Heart right ventricle (tissue), 16 donors: ENCODE measurements around the gene FBXO9. TPM values are rescaled to one million over a fixed set of nuclear protein-coding genes. Genes with fewer than 3 reads are reported as not detected.

Experiments used
- ATAC-seq, 8 donors: fragments of 200-7000 bp; cut with Tn5 transposase; one replicate each; pipeline ENCODE4 v1.9.1; 2020; ENCODE audit warnings: mild to moderate bottlenecking in 8 of 8, moderate library complexity in 8 of 8, moderate number of reproducible peaks in 1 of 8
- DNase-seq, 2 donors: peaks; one replicate each; pipeline ENCODE4 v3.0.0-alpha.2; 2020
- H3K27ac ChIP-seq, 10 donors: fragments of 200-600 bp; sonication (generic) in 2 of 10; one replicate each; pipeline versions ENCODE4 v1.5.0 to v1.8.0; 2020 to 2022; ENCODE audit warnings: mild to moderate bottlenecking in 3 of 10
- H3K27me3 ChIP-seq, 7 donors: fragments of 200-600 bp; one replicate each; pipeline ENCODE4 v1.8.0; 2021 to 2022; ENCODE audit warnings: mild to moderate bottlenecking in 2 of 7
- H3K36me3 ChIP-seq, 9 donors: fragments of 200-600 bp; sonication (generic) in 1 of 9; one replicate each; pipeline versions ENCODE4 v1.5.0 to v1.8.0; 2020 to 2022; ENCODE audit warnings: mild to moderate bottlenecking in 2 of 9
- H3K4me1 ChIP-seq, 9 donors: fragments of 200-600 bp; sonication (generic) in 1 of 9; one replicate each; pipeline versions ENCODE4 v1.5.0 to v1.8.0; 2020 to 2022; ENCODE audit warnings: mild to moderate bottlenecking in 4 of 9
- H3K4me3 ChIP-seq, 10 donors: fragments of 200-600 bp; sonication (generic) in 2 of 10; one replicate each; pipeline versions ENCODE4 v1.5.0 to v1.8.0; 2020 to 2022; ENCODE audit warnings: mild to moderate bottlenecking in 7 of 10, moderate library complexity in 2 of 10
- H3K9me3 ChIP-seq, 11 donors: fragments of 200-600 bp in 10 of 11; sonication (generic) in 2 of 11; one replicate each; pipeline versions ENCODE4 v1.5.0 to v1.8.0; 2013 to 2022; ENCODE audit warnings: mild to moderate bottlenecking in 2 of 11, control low read depth in 1 of 11, moderate library complexity in 1 of 11
- CTCF ChIP-seq, 9 donors: fragments of 200-600 bp; sonication (generic) in 2 of 9; IDR thresholded peaks; one replicate each; pipeline versions ENCODE4 v1.5.0 to v1.8.0; 2021 to 2022; ENCODE audit warnings: antibody characterized with exemption in 9 of 9, mild to moderate bottlenecking in 5 of 9, moderate library complexity in 1 of 9
- WGBS, 2 donors: extraction: QIAGEN DNeasy Blood & Tissue Kit; methylation state at CpG; one replicate each; pipeline ENCODE4 v1.1.7; 2013; ENCODE audit warnings: inconsistent platforms in 1 of 2; 5-methylcytosine and 5-hydroxymethylcytosine counted together
- intact Hi-C, 10 donors: fragments of 100-400 bp; cut with DNase I; formaldehyde crosslinking; loops; one replicate each; pipeline versions ENCODE4 v1.11.1 to v1.14.2; 2022
- polyA plus RNA-seq, 2 donors: library from polyadenylated mRNA; stranded (reverse); fragments of 200-250 nt; gene quantifications; one replicate each; pipeline ENCODE4 v1.2.3, GENCODE V29; 2013
- total RNA-seq, 10 donors: library from RNA; stranded (reverse); fragmentation: NEBNext Ultra II Directional in 3 of 10; extraction: Animal tissue kit (Norgen Biotek cat#: 25700) in 3 of 10; gene quantifications; one replicate each; pipeline versions ENCODE4 v1.2.1 to v1.2.4, GENCODE V29; 2021 to 2023
- donor health status: Arrhythmogenic right ventricular cardiomyopathy.
- donor health status: ischemic (EF 13 %, LVEDD 7.1; RV severe dilation, severe dysfunction).
- donor health status: healthy with polysubstance abuse.
- donor health status: DM: no; HTN: yes; CAD: no.
- donor health status: DM: no; HTN: no; CAD: no.
- donor health status: ischemic (EF 25% LVEDD 6.9; RV normal size, moderate dysfunction).
- donor health status: ischemic (EF 25% LVEDD 5.7; RV mildly dilated, moderate dysfunction).
- donor health status: healthy.
- donor health status: DM: yes; HTN: yes; CAD: no.
- donor health status: Ischemic cardiomyopathy.
- donor health status: ischemic (EF 35%, LVEDD 5.7; RV mildly dilated, moderate dysfunction).
- donor health status: nonischemic (EF 11% LVEDD 7.7; RV severe dilation, severe dysfunction).
- donor health status: DM: yes; HTN: yes; CAD: no.
- donor health status: PGD.
- donor health status: ischemic (EF 29% LVEDD 5.4; RV normal size, mild dysfunction).
- donor health status: nonischemic (EF 23%, LVEDD 6.1; RV moderate dilation, normal function).

FBXO9 gene
- total and polyA plus RNA-seq, 12 donors, result 16.8 to 80.8 (median 61.8) TPM

- H3K27ac ChIP-seq, result no peak overlapping the region
- no peak overlapping the region for H3K4me3 ChIP-seq
- peaks cover 0 to 86% (median 18%) of the 10 kb centered on the region in 9 donors for H3K36me3 ChIP-seq
- no peaks in the 10 kb centered on the region for H3K9me3 ChIP-seq
- intact Hi-C loops, result no loop called here
- H3K27me3 ChIP-seq, result no peaks in the 10 kb centered on the region
- H3K4me1 ChIP-seq, result peaks cover 0 to 9% (median 0%) of the 10 kb centered on the region in 9 donors
- ATAC-seq, result no peak
- no peak for TF ChIP-seq CTCF (IDR thresholded peaks at IDR 0.05)
- no peak for DNase-seq
- WGBS, 2 donors, result 67 to 72% methylated on average over 1 of the region's 1 CpG
Observed at GRCh38 chr6:53023323-53023722, 41.9 kb upstream of the FBXO9 start.

GRCh38 chr6:53026526-53026925 is 38.7 kb upstream of the FBXO9 start:
- no peak overlapping the region for H3K27ac ChIP-seq
- no peak for DNase-seq
- H3K27me3 ChIP-seq, result no peaks in the 10 kb centered on the region
- H3K4me1 ChIP-seq, result peaks cover 0 to 9% (median 0%) of the 10 kb centered on the region in 9 donors
- ATAC-seq, result no peak
- no peaks in the 10 kb centered on the region for H3K9me3 ChIP-seq
- peaks cover 0 to 88% (median 25%) of the 10 kb centered on the region in 9 donors for H3K36me3 ChIP-seq
- 85 to 91% methylated on average over 3 of the region's 3 CpGs for WGBS, 2 donors
- no peak for TF ChIP-seq CTCF (IDR thresholded peaks at IDR 0.05)
- intact Hi-C loops, result no loop called here
- H3K4me3 ChIP-seq, result no peak overlapping the region

GRCh38 chr6:53027131-53027718 is 38.0 kb upstream of the FBXO9 start:
- Histone ChIP-seq H3K36me3 (peaks cover 0 to 93% (median 25%) of the 10 kb centered on the region in 9 donors), H3K9me3 (no peaks in the 10 kb centered on the region), H3K4me3 (no peak overlapping the region), H3K27ac (no peak overlapping the region), H3K4me1 (peaks cover 0 to 14% (median 3%) of the 10 kb centered on the region in 9 donors), H3K27me3 (no peaks in the 10 kb centered on the region)
- no peak for TF ChIP-seq CTCF (IDR thresholded peaks at IDR 0.05)
- WGBS, 2 donors, result 51 to 63% methylated on average over 5 of the region's 5 CpGs
- no peak for DNase-seq
- no peak for ATAC-seq
- intact Hi-C loops, result no loop called here

- Histone ChIP-seq H3K27ac (no peak overlapping the region), H3K36me3 (peaks cover 0 to 98% (median 25%) of the 10 kb centered on the region in 9 donors), H3K27me3 (no peaks in the 10 kb centered on the region), H3K4me3 (no peak overlapping the region), H3K9me3 (no peaks in the 10 kb centered on the region), H3K4me1 (peaks cover 5 to 26% (median 15%) of the 10 kb centered on the region in 9 donors)
- no peak for ATAC-seq
- TF ChIP-seq CTCF (IDR thresholded peaks at IDR 0.05), result no peak
- DNase-seq, result no peak
- WGBS, 2 donors, result 49 to 62% methylated on average over 1 of the region's 1 CpG
- intact Hi-C loops, result no loop called here
Observed at GRCh38 chr6:53028467-53028866, 36.7 kb upstream of the FBXO9 start.
